K562 (cell line): ENCODE data around the gene TRMT1. TPM values are rescaled to one million over a fixed set of nuclear protein-coding genes. Genes with fewer than 3 reads are reported as not detected.

Experiments used
- ATAC-seq: fragments of 200-7000 bp; cut with Tn5 transposase; 3 replicates; pipeline ENCODE4 v1.9.1; 2020; ENCODE audit warnings: moderate library complexity
- BruUV-seq: library from RNA; stranded (reverse); fragments of 400-500 nt; replicated peaks from 2 replicates; lab custom pipeline; 2021; lab: Mats Ljungman, UMichigan
- CTCF ChIA-PET: fragments of 300-600 bp; formaldehyde crosslinking; extraction: SDS; loops from one replicate; lab custom pipeline; 2021; ENCODE audit warnings: low intra/inter-chr PET ratio; lab: Yijun Ruan, JAX
- POLR2A ChIA-PET: fragments of 300-600, 350-650 bp; sonication (Branson Sonifier 250); formaldehyde crosslinking; extraction: SDS; loops from one replicate; lab custom pipeline; 2021; ENCODE audit warnings: antibody characterized with exemption, inconsistent platforms; lab: Yijun Ruan, JAX
- DNase-seq, 4 experiments: peaks; one replicate each; pipeline versions ENCODE4 v3.0.0 to v3.0.0-alpha.2; 2011 to 2018; ENCODE audit warnings: low spot score in 3 of 4, mixed read lengths in 3 of 4; ENCODE audit errors: extremely low read depth in 1 of 4
- FAIRE-seq: peaks from 2 replicates; lab custom pipeline; 2011; peaks lifted over from hg19 to GRCh38; lab: Jason Lieb, UNC
- H2AFZ ChIP-seq: 2 replicates; pipeline ENCODE4 v1.6.0; 2011; ENCODE audit warnings: low read depth, low read length, control low read depth, inconsistent platforms
- H3K27ac ChIP-seq: fragments of 200-600 bp; 3 replicates; pipeline ENCODE4 v1.8.0; 2011; ENCODE audit warnings: low read depth, mild to moderate bottlenecking, control low read depth, inconsistent platforms, low read length, moderate library complexity, mixed read lengths; ENCODE audit errors: extremely low read depth
- H3K27me3 ChIP-seq, 2 experiments: fragments of 300-600 bp in 1 of 2; 2 replicates in 1 of 2; 3 replicates in 1 of 2; pipeline versions ENCODE4 v1.6.0 to v1.8.0; 2011; ENCODE audit warnings: inconsistent platforms in 2 of 2, low read length in 2 of 2, mild to moderate bottlenecking in 1 of 2, mixed read lengths in 1 of 2, moderate library complexity in 1 of 2; ENCODE audit not compliant: control insufficient read depth in 2 of 2, insufficient read depth in 2 of 2
- H3K36me3 ChIP-seq: fragments of 300-600 bp; 3 replicates; pipeline ENCODE4 v1.8.0; 2011; ENCODE audit warnings: mild to moderate bottlenecking, low read length, inconsistent platforms; ENCODE audit not compliant: control insufficient read depth, insufficient read depth
- H3K4me1 ChIP-seq, 2 experiments: fragments of 200-600 bp in 1 of 2; replicated peaks in 1 of 2; 2 replicates in 1 of 2; 3 replicates in 1 of 2; pipeline versions ENCODE4 v1.5.1 to v1.8.0; 2011; ENCODE audit warnings: inconsistent platforms in 2 of 2, low read length in 2 of 2, mild to moderate bottlenecking in 1 of 2, mixed read lengths in 1 of 2, moderate library complexity in 1 of 2; ENCODE audit not compliant: control insufficient read depth in 2 of 2, insufficient read depth in 2 of 2
- H3K4me2 ChIP-seq: 2 replicates; pipeline ENCODE4 v1.6.1; 2011; ENCODE audit warnings: low read length, control low read depth, inconsistent platforms, mixed read lengths; ENCODE audit not compliant: insufficient read depth
- H3K4me3 ChIP-seq: fragments of 200-600 bp; sonication (generic), shearing (Covaris generic); 2 replicates; pipeline ENCODE4 v1.5.1; 2016; ENCODE audit warnings: control low read depth, inconsistent platforms
- H3K79me2 ChIP-seq: fragments of 200-600 bp; 3 replicates; pipeline ENCODE4 v1.8.0; 2011; ENCODE audit warnings: low read length, inconsistent platforms; ENCODE audit not compliant: control insufficient read depth, insufficient read depth
- H3K9ac ChIP-seq, 2 experiments: 2 replicates each; pipeline versions ENCODE4 v1.6.0 to v1.6.1; 2011; ENCODE audit warnings: low read depth in 2 of 2, low read length in 2 of 2, control low read depth in 1 of 2, inconsistent platforms in 1 of 2, mild to moderate bottlenecking in 1 of 2, mixed read lengths in 1 of 2; ENCODE audit not compliant: insufficient read depth in 1 of 2
- H3K9me1 ChIP-seq: one replicate; pipeline ENCODE4 v1.6.0; 2011; ENCODE audit warnings: inconsistent platforms, mild to moderate bottlenecking, low read length, moderate library complexity; ENCODE audit not compliant: control insufficient read depth, insufficient read depth
- H3K9me3 ChIP-seq: replicated peaks from 2 replicates; pipeline ENCODE4 v1.5.1; 2011; ENCODE audit warnings: low read depth, low read length, inconsistent platforms; ENCODE audit not compliant: control insufficient read depth, insufficient read depth
- H4K20me1 ChIP-seq: replicated peaks from 2 replicates; pipeline ENCODE4 v1.6.1; 2011; ENCODE audit warnings: low read length, inconsistent platforms, mixed read lengths; ENCODE audit not compliant: control insufficient read depth, insufficient read depth
- CBX8 ChIP-seq: fragments of 200-600 bp; sonication (generic); IDR thresholded peaks from 2 replicates; pipeline ENCODE4 v1.6.1; 2012; ENCODE audit warnings: borderline replicate concordance, mixed run types, low read depth, mild to moderate bottlenecking, moderate library complexity, mixed read lengths, low read length, control low read depth, inconsistent platforms; ENCODE audit not compliant: poor library complexity, severe bottlenecking; ENCODE audit errors: extremely low read depth
- FOXA1 ChIP-seq: fragments of 450-650 bp; IDR thresholded peaks from 2 replicates; pipeline ENCODE4 v1.6.1; 2016; ENCODE audit warnings: mild to moderate bottlenecking, borderline replicate concordance
- KDM2B ChIP-seq: fragments of 250-450 bp; sonication (Bioruptor Pico); IDR thresholded peaks from 2 replicates; pipeline ENCODE4 v1.8.0; 2021; ENCODE audit warnings: mild to moderate bottlenecking, moderate library complexity
- KHSRP ChIP-seq: fragments of 450-650 bp; IDR thresholded peaks from 2 replicates; pipeline ENCODE4 v1.6.1; 2017
- L3MBTL2 ChIP-seq: fragments of 450-650 bp; IDR thresholded peaks from 2 replicates; pipeline ENCODE4 v1.6.1; 2016; ENCODE audit warnings: mild to moderate bottlenecking, moderate library complexity
- NR0B1 ChIP-seq: fragments of 450-650 bp; IDR thresholded peaks from one replicate; pipeline ENCODE4 v1.6.1; 2018; ENCODE audit warnings: mild to moderate bottlenecking, moderate library complexity; ENCODE audit not compliant: partially characterized antibody
- POLR2G ChIP-seq: fragments of 200-400 bp; formaldehyde crosslinking; IDR thresholded peaks from 2 replicates; pipeline ENCODE4 v1.6.1; 2017; ENCODE audit warnings: low read depth, mild to moderate bottlenecking, antibody characterized with exemption, low read length, moderate library complexity
- PRMT5 ChIP-seq: sonication (generic); formaldehyde crosslinking; IDR thresholded peaks from 2 replicates; pipeline ENCODE4 v1.5.0; 2020; ENCODE audit warnings: missing genetic modification reagents
- RBBP5 ChIP-seq: fragments of 200-600 bp; sonication (generic); IDR thresholded peaks from 2 replicates; pipeline ENCODE4 v1.6.1; 2012; ENCODE audit warnings: borderline replicate concordance, mild to moderate bottlenecking, low read length, control low read depth, inconsistent platforms; ENCODE audit not compliant: insufficient read depth, poor library complexity, severe bottlenecking
- RBFOX2 ChIP-seq: fragments of 200-400 bp; formaldehyde crosslinking; IDR thresholded peaks from 2 replicates; pipeline ENCODE4 v1.6.1; 2017; ENCODE audit warnings: low read depth, mild to moderate bottlenecking, low read length, moderate library complexity
- SMARCE1 ChIP-seq: fragments of 450-650 bp; IDR thresholded peaks from 2 replicates; pipeline ENCODE4 v1.7.1; 2016; ENCODE audit warnings: mild to moderate bottlenecking
- SREBF2 ChIP-seq: sonication (generic); formaldehyde crosslinking; IDR thresholded peaks from 2 replicates; pipeline ENCODE4 v1.4.0; 2020; ENCODE audit warnings: mild to moderate bottlenecking, missing genetic modification reagents
- ZNF24 ChIP-seq: fragments of 450-650 bp; IDR thresholded peaks from 2 replicates; pipeline ENCODE4 v1.6.1; 2016
- ZNF282 ChIP-seq: sonication (generic); formaldehyde crosslinking; IDR thresholded peaks from 2 replicates; pipeline ENCODE4 v1.8.1; 2023; ENCODE audit warnings: missing genetic modification reagents
- ZNF347 ChIP-seq: fragments of 450-650 bp; formaldehyde crosslinking; IDR thresholded peaks from 2 replicates; pipeline ENCODE4 v1.4.0; 2020; ENCODE audit warnings: low read depth, mild to moderate bottlenecking, moderate library complexity
- ZNF57 ChIP-seq: fragments of 450-650 bp; formaldehyde crosslinking; IDR thresholded peaks from 2 replicates; pipeline ENCODE4 v1.4.0; 2020; ENCODE audit warnings: mild to moderate bottlenecking, moderate library complexity
- ZZZ3 ChIP-seq: fragments of 450-650 bp; IDR thresholded peaks from 2 replicates; pipeline ENCODE4 v1.6.1; 2016; ENCODE audit warnings: antibody characterized with exemption, mild to moderate bottlenecking, moderate library complexity
- WGBS: fragments of 100-300 bp; shearing (Covaris generic); methylation state at CpG from one replicate; pipeline ENCODE4 v1.1.6; 2016; ENCODE audit warnings: low coverage, mixed read lengths; ENCODE audit not compliant: insufficient coverage; ENCODE audit errors: missing lambda C conversion rate; 5-methylcytosine and 5-hydroxymethylcytosine counted together
- in situ Hi-C: fragments of 300-500 bp; cut with MboI; formaldehyde crosslinking; loops from 4 replicates; pipeline ENCODE4 v1.15.0; 2018; ENCODE audit warnings: inconsistent platforms, mixed read lengths
- intact Hi-C: fragments of 100-400 bp; cut with micrococcal nuclease; formaldehyde crosslinking; loops from 2 replicates; pipeline ENCODE4 v1.14.2; 2022
- polyA plus RNA-seq, 8 experiments: library from polyadenylated mRNA; depleted of rRNA in 4 of 8; stranded (reverse) in 5 of 8; unstranded in 3 of 8; fragments of >200 nt; fragmentation: Nextera tagmentation in 2 of 8; fragmentation: Illumina TruSeq in 1 of 8; extraction: Ambion mirVana in 2 of 8; extraction: Trizol in 1 of 8; gene quantifications; 2 replicates each; pipeline versions ENCODE4 v1.2.1 to v1.2.3, GENCODE V29; 2011 to 2014; ENCODE audit warnings: inconsistent platforms in 1 of 8, missing spikeins in 1 of 8
- total RNA-seq, 7 experiments: library from RNA; depleted of rRNA in 6 of 7; stranded (reverse); fragments of >200 nt in 6 of 7; fragmentation: Illumina TruSeq in 2 of 7; extraction: Trizol in 2 of 7; gene quantifications; 2 replicates each; pipeline versions ENCODE4 v1.2.1 to v1.2.3, GENCODE V29; 2011 to 2021; ENCODE audit warnings: low replicate concordance in 1 of 7

The TRMT1 gene
- total and polyA plus RNA-seq, 9 of the 15 experiments (the other 6 are each of a cell fraction or from before 2014, with no cell fraction given) = 5.8 to 158 (median 54.3) TPM

- H3K9me3 ChIP-seq = no peaks in the 10 kb centered on the region
- DNase-seq = no peak
- TF ChIP-seq PRMT5 (CRISPR knock-in tag) (no peak), POLR2G (peak; percentile 25; the same call in 1 of the 2 replicates), RBFOX2 (peak; percentile 49), KDM2B (CRISPR knock-in tag) (no peak), SMARCE1 (no peak), L3MBTL2 (no peak), RBBP5 (no peak), ZNF57 (CRISPR knock-in tag) (no peak), NR0B1 (no peak), KHSRP (no peak), SREBF2 (CRISPR knock-in tag) (no peak), ZNF282 (CRISPR knock-in tag) (no peak), CBX8 (no peak), ZZZ3 (no peak), FOXA1 (no peak), ZNF347 (CRISPR knock-in tag) (no peak), ZNF24 (no peak)
- TF ChIP-seq, all 486 proteins: peak for 2
- ATAC-seq = no peak
- Histone ChIP-seq H3K4me3 (no peak overlapping the region), H3K4me1 (peaks cover 0 to 31% of the 10 kb centered on the region in 2 experiments; a peak in 3 of 5 replicates), H3K36me3 (peaks cover 61% of the 10 kb centered on the region), H4K20me1 (no peaks in the 10 kb centered on the region), H3K27me3 (no peaks in the 10 kb centered on the region), H3K9me1 (no peaks in the 10 kb centered on the region), H3K79me2 (peaks cover 30% of the 10 kb centered on the region), H3K9ac (peak overlapping the region in 1 of 2 experiments; percentile 14; a peak in 1 of 4 replicates), H2AFZ (no peak overlapping the region), H3K27ac (no peak overlapping the region), H3K4me2 (no peak overlapping the region)
- 98% methylated on average over 7 of the region's 10 CpGs for whole genome bisulfite sequencing
- CTCF ChIA-PET = no interaction called here
- no peak for FAIRE-seq
- POLR2A ChIA-PET = interaction anchor here (1.0 to 1.2 kb wide), 2 partner anchors 11 to 41 kb away, joined by 3 read pairs; no protein-coding TSS in a partner anchor
- no TSS peak for BruUV-seq
- intact Hi-C loops = no loop called here
- in situ Hi-C loops = no loop called here
These were observed 4.0 kb downstream of the TRMT1 start for GRCh38 chr19:13112555-13112954.
